Measurements from ENCODE around the gene TPSG1. TPM values are rescaled to one million over a fixed set of nuclear protein-coding genes. Genes with fewer than 3 reads are reported as not detected.
A peak's percentile ranks its signal among the peaks of the same experiment; 100 is the strongest.
"Not testable (repeated sequence)": the region's sequence is repeated elsewhere in the genome, so short reads cannot be mapped to it uniquely, and the experiment has no call there.

TPSG1 gene
- total RNA-seq, 1 donor from 2014 or later: not detected

- intact Hi-C loops (cut with micrococcal nuclease): no loop called here
- DNase-seq: no peak
- no peaks in the 10 kb centered on the region for H3K4me1 Mint-ChIP-seq
- no peak overlapping the region for H3K4me3 Mint-ChIP-seq
- H3K27me3 Mint-ChIP-seq: no peaks in the 10 kb centered on the region
- H3K9me3 Mint-ChIP-seq: no peaks in the 10 kb centered on the region
- H3K27ac Mint-ChIP-seq: no peak overlapping the region
- H3K36me3 Mint-ChIP-seq (ENCODE audit: low read depth): no peaks in the 10 kb centered on the region
Measured at GRCh38 chr16:1193825-1194581, 31.1 kb downstream of the TPSG1 start.

DNA sequence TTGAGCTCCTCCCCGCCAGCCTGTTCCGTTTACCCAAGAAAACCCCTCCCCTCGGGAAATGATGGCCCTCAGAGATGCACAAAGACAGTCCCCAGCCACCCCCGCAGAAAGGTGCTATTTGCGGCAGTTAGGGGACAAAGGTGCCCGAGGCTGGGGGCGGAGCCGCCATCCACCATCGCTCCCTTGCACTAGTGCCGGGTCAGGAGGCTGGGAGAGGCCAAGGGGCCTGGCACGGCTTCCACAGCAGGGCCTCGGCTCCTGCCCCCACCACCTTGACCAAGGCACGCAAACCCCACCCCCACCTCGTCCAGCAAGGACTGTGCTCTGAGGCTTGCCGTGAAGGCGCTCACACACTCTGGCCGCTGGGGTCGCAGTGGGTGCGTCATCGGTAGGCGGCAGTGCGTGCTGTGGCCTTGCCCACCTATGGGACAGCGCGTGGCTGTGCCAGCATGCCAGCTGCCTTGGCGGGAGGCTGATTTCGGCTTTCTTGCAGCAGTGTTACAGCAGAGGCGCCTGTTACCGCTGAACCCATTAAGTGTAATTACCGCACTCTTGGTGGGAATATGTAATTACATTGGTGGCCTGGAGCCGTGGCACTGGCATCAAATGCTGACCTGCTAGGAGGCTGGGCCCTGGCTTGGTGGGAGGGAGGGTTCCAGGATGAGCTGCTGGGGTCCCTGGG, 31.8 kb downstream of the TPSG1 start:
- H3K4me3 Mint-ChIP-seq: no peak overlapping the region
- H3K36me3 Mint-ChIP-seq (ENCODE audit: low read depth): no peaks in the 10 kb centered on the region
- H3K27me3 Mint-ChIP-seq: no peaks in the 10 kb centered on the region
- no peak for DNase-seq
- H3K4me1 Mint-ChIP-seq: no peaks in the 10 kb centered on the region
- H3K27ac Mint-ChIP-seq: no peak overlapping the region
- H3K9me3 Mint-ChIP-seq: no peaks in the 10 kb centered on the region
- intact Hi-C loops (cut with micrococcal nuclease): no loop called here

DNA sequence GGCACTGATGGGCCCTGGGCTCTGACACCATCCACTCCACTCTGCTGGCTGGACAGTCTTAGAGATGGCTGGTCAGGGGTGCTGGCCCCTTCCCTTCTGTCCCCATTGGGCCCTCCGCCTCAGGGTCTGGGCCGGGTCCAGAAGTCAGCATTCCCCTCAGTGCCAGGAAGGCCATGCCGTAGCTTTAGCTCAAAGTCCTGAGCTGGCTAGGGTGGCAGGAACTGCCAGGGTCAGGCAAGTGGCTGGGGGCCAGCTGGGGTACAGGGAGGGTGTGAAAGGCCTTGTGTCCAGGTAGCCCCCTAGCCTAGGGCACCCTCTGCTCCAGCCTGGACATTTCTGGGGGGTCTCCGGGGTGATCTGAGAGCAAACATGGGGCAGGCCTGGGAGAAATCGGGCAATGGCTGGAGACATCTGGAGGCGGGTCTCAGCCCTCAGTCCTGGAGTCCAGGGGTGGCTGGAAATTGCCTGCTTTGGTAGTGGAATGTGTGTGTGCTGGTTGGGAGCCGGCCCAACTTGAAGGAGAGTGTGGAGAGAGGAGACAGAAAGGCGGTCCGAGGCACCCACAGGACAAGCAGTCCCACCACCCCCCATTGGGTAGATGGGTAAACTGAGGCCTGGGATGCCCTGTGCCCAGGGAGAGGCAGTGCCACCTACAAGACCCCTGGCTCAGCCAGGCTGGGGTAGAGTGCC, 32.5 kb downstream of the TPSG1 start:
- H3K4me3 Mint-ChIP-seq: no peak overlapping the region
- DNase-seq: no peak
- H3K9me3 Mint-ChIP-seq: no peaks in the 10 kb centered on the region
- H3K36me3 Mint-ChIP-seq (ENCODE audit: low read depth): no peaks in the 10 kb centered on the region
- no peaks in the 10 kb centered on the region for H3K4me1 Mint-ChIP-seq
- H3K27ac Mint-ChIP-seq: no peak overlapping the region
- H3K27me3 Mint-ChIP-seq: no peaks in the 10 kb centered on the region
- intact Hi-C loops (cut with micrococcal nuclease): no loop called here

- H3K27ac Mint-ChIP-seq; intact Hi-C loops (cut with micrococcal nuclease); DNase-seq: not testable (repeated sequence)
Measured at GRCh38 chr16:1190789-1191188, 34.3 kb downstream of the TPSG1 start.

DNA sequence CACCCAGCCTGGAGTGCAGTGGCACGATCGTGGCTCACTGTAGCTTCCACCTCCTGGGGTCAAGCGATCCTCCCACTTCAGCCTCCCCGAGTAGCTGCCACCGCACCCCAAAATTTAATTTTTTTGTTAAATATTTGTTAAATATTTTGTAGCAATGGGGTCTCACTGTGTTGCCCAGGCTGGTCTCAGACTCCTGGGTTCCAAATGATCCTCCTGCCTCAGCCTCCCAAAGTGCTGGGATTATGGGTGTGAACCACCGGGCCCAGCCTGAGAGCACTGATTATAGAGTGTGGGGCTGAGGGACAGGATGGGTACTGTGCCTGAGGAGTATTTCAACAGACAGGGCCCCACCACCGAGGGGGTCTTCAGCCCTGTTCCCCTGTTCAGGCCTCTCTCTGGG, 35.6 kb downstream of the TPSG1 start:
- no peak for DNase-seq
- H3K4me1 Mint-ChIP-seq: no peaks in the 10 kb centered on the region

More at GRCh38 chr16:1190789-1191188, 34.3 kb downstream of the TPSG1 start:
- not testable (repeated sequence) for H3K27me3 Mint-ChIP-seq; H3K4me3 Mint-ChIP-seq; H3K4me1 Mint-ChIP-seq; H3K36me3 Mint-ChIP-seq (ENCODE audit: low read depth); H3K9me3 Mint-ChIP-seq

DNA sequence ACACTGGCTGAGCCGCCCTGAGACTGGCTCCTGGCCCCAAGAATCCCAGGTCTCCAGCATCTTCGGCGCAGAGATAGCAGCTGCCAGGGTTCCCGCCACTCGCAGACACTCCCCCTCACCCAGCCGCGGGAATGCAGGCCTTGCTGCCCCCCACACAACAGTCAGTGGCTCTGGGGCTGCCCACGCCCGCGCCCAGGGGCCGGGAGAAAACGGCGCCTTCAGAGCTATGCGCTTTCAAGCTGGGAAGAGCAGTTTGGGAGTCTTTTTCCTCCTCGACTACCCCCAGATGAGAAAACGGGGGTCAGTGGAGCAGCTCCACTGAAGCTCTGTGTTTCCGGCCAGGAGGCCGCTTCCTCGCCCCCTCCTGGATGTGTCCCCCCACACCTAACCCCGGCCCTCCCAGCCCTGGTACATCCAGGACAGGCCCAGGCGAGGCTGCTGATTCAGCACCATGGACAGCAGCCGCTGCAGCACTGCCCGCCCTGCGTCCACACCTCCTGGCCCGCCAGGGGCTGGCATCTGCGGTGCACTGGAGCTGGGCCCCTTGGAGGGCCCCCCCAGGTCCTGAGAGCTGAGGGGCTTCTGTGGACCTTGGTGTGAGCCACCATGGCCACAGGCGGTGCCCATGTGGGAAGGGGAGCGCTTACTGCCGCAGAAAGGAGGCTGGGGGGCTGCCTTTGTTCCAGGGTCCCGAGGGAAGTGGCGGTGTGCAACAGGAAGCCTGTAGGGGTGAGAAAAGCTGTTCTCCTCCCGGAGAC, 36.5 kb downstream of the TPSG1 start:
- DNase-seq: peak; percentile 87
- no peaks in the 10 kb centered on the region for H3K9me3 Mint-ChIP-seq
- H3K27me3 Mint-ChIP-seq: no peaks in the 10 kb centered on the region
- H3K4me1 Mint-ChIP-seq: no peaks in the 10 kb centered on the region
- intact Hi-C loops (cut with micrococcal nuclease): no loop called here
- no peak overlapping the region for H3K27ac Mint-ChIP-seq
- no peaks in the 10 kb centered on the region for H3K36me3 Mint-ChIP-seq (ENCODE audit: low read depth)
- no peak overlapping the region for H3K4me3 Mint-ChIP-seq

More for the DNA sequence above, 35.6 kb downstream of the TPSG1 start:
- intact Hi-C loops (cut with micrococcal nuclease): no loop called here
- Mint-ChIP-seq H3K9me3 (no peaks in the 10 kb centered on the region), H3K27me3 (no peaks in the 10 kb centered on the region), H3K36me3 (ENCODE audit: low read depth) (no peaks in the 10 kb centered on the region), H3K4me3 (no peak overlapping the region), H3K27ac (no peak overlapping the region)

DNA sequence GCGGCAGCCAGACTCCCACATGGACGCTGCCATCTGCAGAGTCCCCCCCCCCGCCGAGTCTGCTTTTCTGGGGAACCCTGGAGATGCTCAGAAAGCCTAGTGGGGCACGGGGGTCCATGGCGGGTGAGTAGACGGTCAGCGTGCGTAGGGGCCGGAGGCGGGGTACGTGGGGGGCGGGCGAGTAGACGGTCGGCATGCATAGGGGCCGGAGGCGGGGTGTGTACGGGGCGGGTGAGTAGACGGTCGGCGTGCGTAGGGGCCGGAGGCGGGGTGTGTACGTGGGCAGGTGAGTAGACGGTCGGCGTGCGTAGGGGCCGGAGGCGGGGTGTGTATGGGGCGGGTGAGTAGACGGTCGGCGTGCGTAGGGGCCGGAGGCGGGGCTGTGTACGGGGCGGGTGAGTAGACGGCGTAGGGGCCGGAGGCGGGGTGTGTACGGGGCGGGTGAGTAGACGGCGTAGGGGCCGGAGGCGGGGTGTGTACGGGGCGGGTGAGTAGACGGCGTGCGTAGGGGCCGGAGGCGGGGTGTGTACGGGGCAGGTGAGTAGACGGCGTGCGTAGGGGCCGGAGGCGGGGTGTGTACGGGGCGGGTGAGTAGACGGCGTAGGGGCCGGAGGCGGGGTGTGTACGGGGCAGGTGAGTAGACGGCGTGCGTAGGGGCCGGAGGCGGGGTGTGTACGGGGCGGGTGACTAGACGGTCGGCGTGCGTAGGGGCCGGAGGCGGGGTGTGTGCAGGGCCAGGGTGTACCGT, 39.4 kb downstream of the TPSG1 start:
- intact Hi-C loops (cut with micrococcal nuclease); H3K9me3 Mint-ChIP-seq; H3K36me3 Mint-ChIP-seq (ENCODE audit: low read depth); H3K27ac Mint-ChIP-seq; DNase-seq; H3K4me3 Mint-ChIP-seq; H3K4me1 Mint-ChIP-seq; H3K27me3 Mint-ChIP-seq: not testable (repeated sequence)

- no peaks in the 10 kb centered on the region for H3K4me1 Mint-ChIP-seq
- no peak for DNase-seq
- no peak overlapping the region for H3K4me3 Mint-ChIP-seq
- intact Hi-C loops (cut with micrococcal nuclease): no loop called here
- no peaks in the 10 kb centered on the region for H3K36me3 Mint-ChIP-seq (ENCODE audit: low read depth)
- no peaks in the 10 kb centered on the region for H3K9me3 Mint-ChIP-seq
- no peak overlapping the region for H3K27ac Mint-ChIP-seq
- no peaks in the 10 kb centered on the region for H3K27me3 Mint-ChIP-seq
Measured at GRCh38 chr16:1184980-1185379, 40.1 kb downstream of the TPSG1 start.

DNA sequence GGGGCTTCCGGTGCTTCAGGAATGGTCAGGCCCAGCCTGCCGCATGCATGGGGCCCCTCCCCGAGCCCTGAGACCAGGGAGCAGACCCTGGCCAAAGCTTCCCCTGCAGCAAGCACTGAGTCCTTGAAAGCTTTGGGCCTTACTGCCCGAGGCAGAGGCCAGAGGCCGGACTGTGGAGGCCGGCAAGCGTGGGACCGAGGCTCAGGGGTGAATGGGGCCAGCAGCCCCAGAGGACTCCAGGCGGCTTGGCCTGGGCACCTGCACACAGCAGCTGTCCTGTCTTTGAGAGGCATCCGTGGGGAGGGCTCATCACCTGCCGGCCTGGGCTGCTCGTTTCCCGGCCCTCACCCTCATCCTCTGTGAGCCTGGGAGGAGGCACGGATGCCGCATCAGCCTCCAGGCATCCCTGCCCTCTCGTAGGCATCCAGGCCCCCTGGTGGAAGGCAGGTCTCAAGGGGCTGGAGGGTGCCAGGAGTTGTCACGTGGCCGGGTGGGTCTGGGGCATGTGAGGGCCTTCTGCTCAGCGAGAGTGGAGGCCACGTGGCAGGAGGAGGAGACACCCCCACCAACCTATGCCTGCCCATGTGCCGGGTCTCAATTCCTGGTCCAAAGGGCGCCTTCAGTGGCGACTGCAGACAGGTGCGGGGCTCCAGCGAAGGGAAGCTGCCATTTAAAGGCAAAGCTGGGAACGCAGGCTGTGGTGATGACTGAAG, 40.8 kb downstream of the TPSG1 start:
- Mint-ChIP-seq H3K4me3 (no peak overlapping the region), H3K27ac (no peak overlapping the region), H3K9me3 (no peaks in the 10 kb centered on the region), H3K27me3 (no peaks in the 10 kb centered on the region), H3K36me3 (ENCODE audit: low read depth) (no peaks in the 10 kb centered on the region), H3K4me1 (no peaks in the 10 kb centered on the region)
- intact Hi-C loops (cut with micrococcal nuclease): no loop called here
- no peak for DNase-seq

GRCh38 chr16:1182950-1183907, 41.8 kb downstream of the TPSG1 start:
- Mint-ChIP-seq H3K27me3 (no peaks in the 10 kb centered on the region), H3K27ac (no peak overlapping the region), H3K4me1 (no peaks in the 10 kb centered on the region), H3K9me3 (no peaks in the 10 kb centered on the region), H3K36me3 (ENCODE audit: low read depth) (no peaks in the 10 kb centered on the region), H3K4me3 (no peak overlapping the region)
- intact Hi-C loops (cut with micrococcal nuclease): no loop called here
- no peak for DNase-seq

GRCh38 chr16:1182316-1182671, 42.8 kb downstream of the TPSG1 start:
- H3K9me3 Mint-ChIP-seq: no peaks in the 10 kb centered on the region
- H3K4me1 Mint-ChIP-seq: no peaks in the 10 kb centered on the region
- H3K27me3 Mint-ChIP-seq: no peaks in the 10 kb centered on the region
- intact Hi-C loops (cut with micrococcal nuclease): no loop called here
- DNase-seq: no peak
- H3K4me3 Mint-ChIP-seq: no peak overlapping the region
- H3K36me3 Mint-ChIP-seq (ENCODE audit: low read depth): no peaks in the 10 kb centered on the region
- no peak overlapping the region for H3K27ac Mint-ChIP-seq

All from activated CD4-positive, alpha-beta T cell treated with anti-CD3 and anti-CD28 coated beads, Interleukin-2, amount 10 ng/mL, durations not matched to agents 24 days and 14 days (primary cell).